ENCODE measurements around the gene TECPR2. TPM values are rescaled to one million over a fixed set of nuclear protein-coding genes. Genes with fewer than 3 reads are reported as not detected.

The TECPR2 gene
- polyA plus RNA-seq, 1 donor (not counting 4 experiments of a cell fraction or from before 2014, with no cell fraction given) = 8.3 TPM

- Histone ChIP-seq H3K36me3 (ENCODE audit: control insufficient read depth in 2 of 2, extremely low read depth in 1 of 2, insufficient read depth in 2 of 2, low read length in 2 of 2) (peaks cover 18 to 25% of the 10 kb centered on the region in 2 experiments), H3K4me3 (ENCODE audit: control insufficient read depth in 2 of 3, extremely low read depth in 1 of 3, insufficient read depth in 2 of 3, low read depth in 1 of 3, low read length in 3 of 3) (no peak overlapping the region), H2AFZ (ENCODE audit: control insufficient read depth, low read length) (no peak overlapping the region), H3K4me1 (ENCODE audit: control insufficient read depth, extremely low read depth, insufficient read depth, low read length) (no peaks in the 10 kb centered on the region), H3K9me3 (ENCODE audit: control insufficient read depth, low read depth, low read length) (no peaks in the 10 kb centered on the region), H3K9ac (ENCODE audit: control insufficient read depth, extremely low read depth, insufficient read depth, low read length) (no peak overlapping the region), H3K27ac (ENCODE audit: control insufficient read depth, insufficient read depth, low read length) (no peak overlapping the region), H3K4me2 (ENCODE audit: control insufficient read depth, extremely low read depth, insufficient read depth, low read depth, low read length) (no peak overlapping the region), H3K9me1 (ENCODE audit: control insufficient read depth, extremely low read depth, insufficient read depth, low read length) (no peaks in the 10 kb centered on the region), H3K79me2 (ENCODE audit: control insufficient read depth, insufficient read depth, low read length) (no peaks in the 10 kb centered on the region), H3K27me3 (ENCODE audit: control insufficient read depth, extremely low read depth, insufficient read depth, low read length) (no peaks in the 10 kb centered on the region), H4K20me1 (ENCODE audit: control insufficient read depth, extremely low read depth, insufficient read depth, low read length) (no peaks in the 10 kb centered on the region)
- FAIRE-seq = no peak
- dilution Hi-C loops (cut with MboI; ENCODE audit: extremely low pct_ligation_motif_present, low sequenced_read_pairs) = no loop called here
- TF ChIP-seq EZH2 (IDR thresholded peaks at IDR 0.05; ENCODE audit: low read length) (no peak), CTCF (optimal IDR thresholded peaks at IDR 0.05 in 1 of 3, IDR thresholded peaks at IDR 0.05 in 1 of 3, conservative IDR thresholded peaks at IDR 0.05 in 1 of 3; ENCODE audit: extremely low read depth in 1 of 3, insufficient read depth in 2 of 3, low read length in 3 of 3) (no peak)
- no peak for DNase-seq (ENCODE audit: low read depth, low spot score)
Observed at GRCh38 chr14:102450206-102451063, 87.7 kb downstream of the TECPR2 start.

GRCh38 chr14:102451064-102451352 lies 88.3 kb downstream of the TECPR2 start:
- no peak overlapping the region for H3K27ac ChIP-seq (ENCODE audit: control insufficient read depth, insufficient read depth, low read length)
- dilution Hi-C loops (cut with MboI; ENCODE audit: extremely low pct_ligation_motif_present, low sequenced_read_pairs) = no loop called here
- H2AFZ ChIP-seq (ENCODE audit: control insufficient read depth, low read length) = no peak overlapping the region
- TF ChIP-seq EZH2 (IDR thresholded peaks at IDR 0.05; ENCODE audit: low read length) = no peak
- no peak for TF ChIP-seq CTCF (optimal IDR thresholded peaks at IDR 0.05 in 1 of 3, IDR thresholded peaks at IDR 0.05 in 1 of 3, conservative IDR thresholded peaks at IDR 0.05 in 1 of 3; ENCODE audit: extremely low read depth in 1 of 3, insufficient read depth in 2 of 3, low read length in 3 of 3)
- no peak overlapping the region for H3K4me2 ChIP-seq (ENCODE audit: control insufficient read depth, extremely low read depth, insufficient read depth, low read depth, low read length)
- no peaks in the 10 kb centered on the region for H3K9me1 ChIP-seq (ENCODE audit: control insufficient read depth, extremely low read depth, insufficient read depth, low read length)
- DNase-seq (ENCODE audit: low read depth, low spot score) = no peak
- H4K20me1 ChIP-seq (ENCODE audit: control insufficient read depth, extremely low read depth, insufficient read depth, low read length) = no peaks in the 10 kb centered on the region
- no peaks in the 10 kb centered on the region for H3K9me3 ChIP-seq (ENCODE audit: control insufficient read depth, low read depth, low read length)
- no peaks in the 10 kb centered on the region for H3K27me3 ChIP-seq (ENCODE audit: control insufficient read depth, extremely low read depth, insufficient read depth, low read length)
- peaks cover 17 to 25% of the 10 kb centered on the region in 2 experiments for H3K36me3 ChIP-seq (ENCODE audit: control insufficient read depth in 2 of 2, extremely low read depth in 1 of 2, insufficient read depth in 2 of 2, low read length in 2 of 2)
- no peaks in the 10 kb centered on the region for H3K4me1 ChIP-seq (ENCODE audit: control insufficient read depth, extremely low read depth, insufficient read depth, low read length)
- FAIRE-seq = no peak
- H3K9ac ChIP-seq (ENCODE audit: control insufficient read depth, extremely low read depth, insufficient read depth, low read length) = no peak overlapping the region
- H3K4me3 ChIP-seq (ENCODE audit: control insufficient read depth in 2 of 3, extremely low read depth in 1 of 3, insufficient read depth in 2 of 3, low read depth in 1 of 3, low read length in 3 of 3) = no peak overlapping the region
- H3K79me2 ChIP-seq (ENCODE audit: control insufficient read depth, insufficient read depth, low read length) = no peaks in the 10 kb centered on the region
